Activated naive CD8-positive, alpha-beta T cell (primary cell): ENCODE results near the gene UQCR11.
"Not testable (repeated sequence)": the region's sequence is repeated elsewhere in the genome, so short reads cannot be mapped to it uniquely, and the experiment has no call there.

Source experiments
- H3K27ac Mint-ChIP-seq: one replicate; pipeline ENCODE4 v1.8.0; 2021; ENCODE audit warnings: mixed read lengths
- H3K27me3 Mint-ChIP-seq: one replicate; pipeline ENCODE4 v1.8.0; 2021; ENCODE audit warnings: mixed read lengths
- H3K36me3 Mint-ChIP-seq: one replicate; pipeline ENCODE4 v1.8.0; 2021; ENCODE audit warnings: mixed read lengths
- H3K4me1 Mint-ChIP-seq: one replicate; pipeline ENCODE4 v1.8.0; 2021; ENCODE audit warnings: low read depth, mixed read lengths
- H3K4me3 Mint-ChIP-seq: one replicate; pipeline ENCODE4 v1.8.0; 2021; ENCODE audit warnings: mild to moderate bottlenecking, mixed read lengths
- H3K9me3 Mint-ChIP-seq: one replicate; pipeline ENCODE4 v1.8.0; 2021; ENCODE audit warnings: low read depth, mixed read lengths

The UQCR11 gene

DNA sequence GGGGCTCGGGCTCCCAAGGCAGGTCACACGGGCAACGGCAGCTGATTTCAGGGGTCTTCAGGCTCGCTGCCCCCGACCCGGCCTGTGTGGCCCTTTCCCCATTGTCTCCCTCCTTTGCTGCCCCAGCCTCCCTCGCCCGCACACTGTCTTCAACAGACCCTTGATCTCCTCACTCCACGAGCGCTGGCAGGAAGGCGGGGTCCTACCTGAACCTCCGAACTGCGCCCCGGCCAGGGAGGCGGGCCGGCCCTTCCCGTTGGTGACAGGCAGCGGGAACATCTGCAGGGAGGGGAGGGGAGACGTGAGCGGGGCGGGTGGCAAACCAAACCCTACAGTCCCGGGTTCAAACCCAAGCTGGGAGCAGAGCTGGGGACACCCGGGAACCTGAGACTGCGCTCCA, 40.9 kb upstream of the UQCR11 start:
- Mint-ChIP-seq H3K27ac (no peak overlapping the region), H3K27me3 (no peaks in the 10 kb centered on the region), H3K4me3 (no peak overlapping the region), H3K36me3 (no peaks in the 10 kb centered on the region), H3K4me1 (peaks cover 15% of the 10 kb centered on the region), H3K9me3 (no peaks in the 10 kb centered on the region)

DNA sequence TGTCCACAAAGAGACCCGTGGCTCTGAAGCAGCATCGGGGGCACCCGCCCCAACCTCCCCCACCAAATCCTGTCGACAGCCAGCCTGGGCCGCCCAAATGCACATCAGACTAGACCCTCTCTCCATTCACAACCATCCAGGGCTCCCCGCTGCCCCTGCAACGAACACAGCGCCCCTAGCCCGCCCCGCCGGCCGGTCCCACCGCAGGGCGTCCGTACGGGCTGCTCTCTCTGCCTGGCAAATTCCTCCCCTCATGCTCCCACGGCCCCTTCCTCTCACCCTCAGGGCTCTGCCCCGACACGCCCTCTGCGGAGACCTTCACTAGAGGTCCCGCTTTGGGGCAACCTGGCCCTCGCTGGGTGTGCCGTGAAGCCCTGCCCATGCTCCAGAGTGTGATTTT, 40.0 kb upstream of the UQCR11 start:
- H3K9me3 Mint-ChIP-seq: no peaks in the 10 kb centered on the region
- no peaks in the 10 kb centered on the region for H3K27me3 Mint-ChIP-seq
- no peaks in the 10 kb centered on the region for H3K36me3 Mint-ChIP-seq
- peaks cover 9% of the 10 kb centered on the region for H3K4me1 Mint-ChIP-seq
- H3K27ac Mint-ChIP-seq: no peak overlapping the region
- H3K4me3 Mint-ChIP-seq: no peak overlapping the region

DNA sequence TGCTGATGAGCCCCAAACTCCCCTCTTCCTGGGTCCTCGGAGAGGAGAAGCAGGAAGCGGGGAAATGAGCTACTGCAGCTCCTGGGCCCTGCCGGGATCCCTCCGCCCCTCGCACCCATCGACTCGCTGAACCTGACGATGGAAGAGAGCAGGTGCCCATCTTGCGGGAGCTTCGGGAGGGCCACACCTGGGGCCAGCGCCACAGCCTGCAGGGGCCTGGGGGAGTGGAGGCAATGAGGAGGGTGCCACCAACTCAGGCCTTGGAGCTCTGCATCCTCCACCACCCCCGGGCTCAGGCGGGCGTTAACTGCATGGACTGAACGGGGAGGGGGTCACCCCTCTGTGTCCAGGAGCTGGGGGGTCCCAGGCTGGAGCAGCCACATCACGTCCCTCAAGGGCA, 38.8 kb upstream of the UQCR11 start:
- no peaks in the 10 kb centered on the region for H3K27me3 Mint-ChIP-seq
- no peak overlapping the region for H3K4me3 Mint-ChIP-seq
- H3K27ac Mint-ChIP-seq: no peak overlapping the region
- peaks cover 5% of the 10 kb centered on the region for H3K4me1 Mint-ChIP-seq
- H3K36me3 Mint-ChIP-seq: no peaks in the 10 kb centered on the region
- no peaks in the 10 kb centered on the region for H3K9me3 Mint-ChIP-seq

DNA sequence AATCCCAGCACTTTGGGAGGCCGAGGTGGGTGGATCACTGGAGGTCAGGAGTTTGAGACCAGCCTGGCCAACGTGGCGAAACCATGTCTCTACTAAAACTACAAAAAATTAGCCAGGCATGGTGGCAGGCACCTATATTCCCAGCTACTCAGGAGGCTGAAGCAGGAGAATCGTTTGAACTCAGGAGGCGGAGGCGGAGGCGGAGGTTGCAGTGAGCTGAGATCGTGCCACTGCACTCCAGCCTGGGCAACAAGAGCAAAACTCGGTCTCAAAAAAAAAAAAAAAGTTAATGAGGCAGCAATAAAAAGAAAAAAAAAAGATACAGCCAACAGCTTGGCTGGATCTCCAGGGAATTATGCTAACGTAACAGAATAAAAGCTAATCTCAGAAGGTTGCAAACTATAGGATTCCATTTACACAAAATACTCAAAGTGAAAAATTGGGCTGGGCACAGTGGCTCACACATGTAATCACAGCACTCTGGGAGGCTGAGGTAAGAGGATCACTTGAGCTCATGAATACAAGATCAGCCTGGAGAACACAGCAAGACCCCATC, 35.7 kb upstream of the UQCR11 start:
- not testable (repeated sequence) for H3K4me3 Mint-ChIP-seq, H3K9me3 Mint-ChIP-seq, H3K27ac Mint-ChIP-seq, H3K4me1 Mint-ChIP-seq, H3K36me3 Mint-ChIP-seq, H3K27me3 Mint-ChIP-seq

DNA sequence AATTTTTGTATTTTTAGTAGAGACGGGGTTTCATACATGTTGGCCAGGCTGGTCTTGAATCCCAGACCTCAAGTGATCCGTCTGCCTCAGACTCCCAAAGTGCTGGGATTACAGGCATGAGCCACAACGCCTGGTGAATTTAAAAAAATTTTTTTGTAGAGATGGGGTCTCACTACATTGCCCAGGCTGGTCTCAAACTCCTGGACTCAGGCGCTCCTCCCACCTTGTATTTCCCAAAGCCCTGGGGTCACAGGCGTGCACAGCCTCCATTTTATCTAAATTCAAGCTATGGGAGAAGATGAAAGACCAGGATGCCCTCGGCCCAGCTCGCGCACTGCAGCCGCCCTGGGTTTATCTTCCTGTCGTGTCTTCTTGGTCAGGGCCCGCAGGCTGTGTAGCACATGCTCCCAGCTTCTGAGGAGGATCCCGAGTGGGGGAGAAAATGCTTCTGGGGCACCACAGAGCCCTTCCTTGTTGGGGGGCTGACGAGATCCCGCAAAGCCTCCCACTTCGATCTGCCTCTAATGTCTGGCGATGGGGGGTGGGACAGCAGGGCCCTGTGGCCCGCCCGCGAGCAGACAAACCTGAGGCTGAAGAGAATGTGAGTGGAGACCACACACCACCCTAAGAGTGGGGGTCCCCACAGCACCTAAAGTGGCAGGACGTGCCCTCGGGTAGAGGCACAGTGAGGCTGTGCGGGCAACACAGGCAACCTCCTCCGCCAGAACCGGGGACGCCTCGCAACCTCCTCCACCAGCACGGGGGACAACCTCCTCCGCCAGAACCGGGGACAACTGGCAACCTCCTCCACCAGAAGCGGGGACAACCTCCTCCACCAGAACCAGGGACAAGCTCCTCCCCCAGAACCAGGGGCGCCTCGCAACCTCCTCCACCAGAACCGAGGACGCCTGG, 31.3 kb upstream of the UQCR11 start:
- no peak overlapping the region for H3K27ac Mint-ChIP-seq
- peaks cover 6% of the 10 kb centered on the region for H3K36me3 Mint-ChIP-seq
- H3K9me3 Mint-ChIP-seq: no peaks in the 10 kb centered on the region
- H3K4me3 Mint-ChIP-seq: no peak overlapping the region
- H3K27me3 Mint-ChIP-seq: no peaks in the 10 kb centered on the region
- H3K4me1 Mint-ChIP-seq: peaks cover 7% of the 10 kb centered on the region

DNA sequence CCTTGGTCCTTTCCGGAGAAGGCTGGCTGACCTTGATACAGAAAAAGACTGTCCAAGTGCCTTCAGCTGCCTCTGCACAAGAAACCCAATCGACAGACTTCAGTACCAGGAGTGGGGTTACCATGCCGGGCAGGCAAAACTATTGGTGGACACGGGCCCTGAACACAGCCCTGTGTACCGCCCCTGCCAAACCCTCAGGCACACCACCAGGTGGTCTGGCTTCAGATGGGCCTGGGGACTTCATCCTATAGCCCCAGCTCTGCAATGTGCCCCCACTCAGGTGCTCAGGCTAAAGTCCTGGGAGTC, 29.6 kb upstream of the UQCR11 start:
- Mint-ChIP-seq H3K9me3 (no peaks in the 10 kb centered on the region), H3K27ac (no peak overlapping the region), H3K36me3 (peaks cover 6% of the 10 kb centered on the region), H3K27me3 (no peaks in the 10 kb centered on the region), H3K4me1 (peaks cover 7% of the 10 kb centered on the region), H3K4me3 (no peak overlapping the region)

DNA sequence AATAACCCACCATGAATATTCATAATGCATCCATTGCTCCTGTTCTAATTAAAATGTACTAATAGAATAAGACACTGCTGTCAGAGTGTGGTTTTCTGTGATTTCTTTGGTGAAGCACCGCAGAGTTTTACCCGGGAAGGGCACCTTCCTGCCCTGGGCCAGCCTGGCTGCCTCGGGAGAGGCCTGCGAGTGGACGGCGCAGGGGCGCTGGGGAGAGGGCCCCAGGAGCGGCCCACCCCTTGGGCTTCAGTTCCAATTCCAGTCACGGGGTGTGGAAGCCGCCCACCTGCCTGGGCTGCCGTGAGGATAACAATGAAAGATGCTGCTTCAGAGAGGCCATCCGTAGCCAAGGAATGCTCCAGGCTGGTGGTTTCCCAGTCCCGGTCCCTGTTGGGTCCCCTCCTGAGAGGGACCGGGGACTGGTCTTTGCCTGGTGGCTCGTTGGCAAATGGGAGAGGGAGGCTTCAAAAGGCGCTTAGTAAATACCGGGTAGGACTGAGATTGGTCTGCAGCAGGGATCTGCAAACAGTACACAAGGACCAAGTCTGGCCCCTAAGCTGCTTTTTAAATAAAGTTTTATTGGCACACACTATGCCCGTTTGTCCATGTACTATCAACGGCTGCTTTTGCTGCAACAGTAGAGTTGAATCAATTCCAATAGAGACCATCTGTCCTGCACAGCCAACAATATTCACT, 29.1 kb upstream of the UQCR11 start:
- no peak overlapping the region for H3K27ac Mint-ChIP-seq
- H3K27me3 Mint-ChIP-seq: no peaks in the 10 kb centered on the region
- no peak overlapping the region for H3K4me3 Mint-ChIP-seq
- H3K4me1 Mint-ChIP-seq: peaks cover 5% of the 10 kb centered on the region
- H3K9me3 Mint-ChIP-seq: no peaks in the 10 kb centered on the region
- H3K36me3 Mint-ChIP-seq: peaks cover 6% of the 10 kb centered on the region

DNA sequence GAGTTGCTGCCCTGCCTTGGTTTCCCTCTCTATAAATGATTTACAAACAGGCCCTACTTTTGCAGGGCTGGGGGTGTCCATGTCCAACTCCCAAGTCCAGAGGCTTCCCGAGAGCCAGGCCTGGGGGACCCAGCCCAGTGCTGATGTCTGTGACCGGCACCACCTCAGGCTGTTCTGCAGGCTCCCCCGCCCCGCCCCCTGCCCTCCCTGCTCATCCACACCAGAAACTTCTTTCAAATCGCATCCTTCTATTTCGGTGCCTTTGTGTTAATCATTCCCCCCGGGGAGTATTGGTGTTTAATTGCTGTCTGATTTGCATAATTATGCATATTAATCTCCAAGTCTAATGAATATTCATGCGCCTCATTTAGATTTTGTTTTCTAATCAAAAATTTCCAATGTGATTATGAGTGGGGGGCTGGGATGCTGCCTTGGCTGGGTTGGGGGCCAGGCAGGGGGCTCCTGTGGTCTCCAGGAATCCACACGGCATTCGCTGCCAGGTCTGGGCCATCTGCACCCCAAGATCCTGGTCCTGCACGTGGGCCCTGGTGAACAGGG, 28.1 kb upstream of the UQCR11 start:
- H3K27ac Mint-ChIP-seq: no peak overlapping the region
- no peaks in the 10 kb centered on the region for H3K9me3 Mint-ChIP-seq
- no peaks in the 10 kb centered on the region for H3K27me3 Mint-ChIP-seq
- H3K4me1 Mint-ChIP-seq: peaks cover 2% of the 10 kb centered on the region
- no peak overlapping the region for H3K4me3 Mint-ChIP-seq
- H3K36me3 Mint-ChIP-seq: peaks cover 2% of the 10 kb centered on the region

DNA sequence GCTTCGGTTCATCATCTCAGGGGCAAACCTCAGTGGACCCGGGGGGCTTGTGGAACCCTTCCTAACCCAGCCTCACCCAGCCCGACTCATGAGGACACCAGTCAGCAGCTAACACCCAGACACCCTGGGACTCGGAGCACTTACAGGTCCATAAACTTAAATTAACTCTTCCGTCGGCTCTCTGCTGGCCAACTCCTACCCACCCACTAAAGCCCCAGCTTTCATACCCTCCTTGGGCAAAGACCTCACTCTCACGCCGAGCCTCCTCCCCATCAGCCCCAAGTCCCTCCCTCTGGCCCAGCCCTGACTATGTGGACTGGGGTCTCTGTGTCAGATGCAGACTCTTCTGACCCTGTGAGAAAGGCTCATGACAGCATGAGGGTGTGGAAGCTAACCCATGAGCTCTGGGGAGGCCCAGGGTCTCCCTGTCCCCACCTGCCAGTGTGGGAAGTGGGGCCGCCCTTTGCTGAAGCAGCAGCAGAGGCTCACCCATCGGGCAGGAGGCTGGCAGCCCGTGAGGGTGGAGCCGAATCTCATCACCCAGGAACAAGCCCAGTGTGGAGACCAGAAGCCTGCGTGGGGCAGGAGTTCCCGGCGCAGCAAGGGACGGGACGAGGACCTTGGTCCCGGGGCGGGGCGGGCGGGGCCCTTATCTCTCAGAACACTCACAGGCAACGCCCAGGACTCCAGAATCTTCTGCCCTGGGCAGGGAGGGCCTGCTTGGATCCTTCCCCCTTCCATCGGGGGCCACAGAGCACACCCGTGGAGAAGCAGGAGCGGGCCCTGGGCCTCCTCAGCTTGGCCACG, 27.4 kb upstream of the UQCR11 start:
- H3K27ac Mint-ChIP-seq: no peak overlapping the region
- H3K4me1 Mint-ChIP-seq: peaks cover 2% of the 10 kb centered on the region
- no peaks in the 10 kb centered on the region for H3K27me3 Mint-ChIP-seq
- H3K4me3 Mint-ChIP-seq: no peak overlapping the region
- no peaks in the 10 kb centered on the region for H3K9me3 Mint-ChIP-seq
- H3K36me3 Mint-ChIP-seq: peaks cover 2% of the 10 kb centered on the region

DNA sequence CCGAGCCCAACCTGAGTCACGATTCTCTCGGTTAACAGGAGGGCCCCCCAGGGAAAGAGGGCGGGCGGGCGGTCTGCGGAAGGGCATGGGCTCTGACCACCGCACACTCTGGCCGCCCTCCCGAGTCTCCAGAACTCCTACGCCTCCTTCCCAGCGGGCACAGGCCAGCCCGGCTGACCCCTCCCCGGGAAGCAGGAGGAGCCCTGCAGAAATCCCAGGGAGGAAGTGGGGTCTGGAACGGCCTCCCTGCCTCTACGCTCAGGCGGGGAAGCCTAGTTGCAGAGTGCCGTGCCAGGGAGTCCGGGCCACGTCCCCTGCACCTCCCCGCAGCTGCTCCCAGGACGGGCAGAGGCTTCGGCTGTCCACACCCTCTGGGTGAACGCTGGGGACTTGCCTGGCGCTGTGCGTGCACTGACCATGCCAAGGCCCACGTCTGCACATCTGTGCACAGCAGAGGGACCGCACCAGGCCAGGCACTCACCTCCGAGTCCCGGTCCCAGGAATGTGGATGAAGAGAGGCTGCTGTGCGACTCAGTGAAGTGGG, 26.4 kb upstream of the UQCR11 start:
- Mint-ChIP-seq H3K4me3 (no peak overlapping the region), H3K27me3 (no peaks in the 10 kb centered on the region)

DNA sequence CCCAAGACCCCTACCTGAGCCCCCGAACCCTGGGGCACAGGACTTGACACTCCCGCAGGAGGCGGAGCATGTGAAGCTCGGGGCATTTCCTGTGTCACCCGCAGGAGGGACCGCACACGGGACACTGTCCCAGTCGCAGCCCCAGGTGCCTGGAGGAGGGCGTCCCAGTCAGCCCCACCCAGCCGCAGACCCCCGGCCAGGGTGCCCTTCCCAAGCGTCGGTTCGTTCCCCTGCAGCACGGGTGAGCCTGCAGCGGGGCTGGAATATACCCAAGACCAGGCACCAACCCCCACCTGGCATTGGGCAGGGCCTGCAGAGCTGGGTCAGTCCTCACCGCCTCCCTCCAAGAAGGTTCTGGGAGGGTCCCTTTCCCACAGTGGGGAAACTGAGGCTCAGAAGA, 25.5 kb upstream of the UQCR11 start:
- H3K4me3 Mint-ChIP-seq: no peak overlapping the region
- no peak overlapping the region for H3K27ac Mint-ChIP-seq
- no peaks in the 10 kb centered on the region for H3K27me3 Mint-ChIP-seq
- H3K4me1 Mint-ChIP-seq: peaks cover 2% of the 10 kb centered on the region
- no peaks in the 10 kb centered on the region for H3K9me3 Mint-ChIP-seq
- H3K36me3 Mint-ChIP-seq: peaks cover 2% of the 10 kb centered on the region

More for the DNA sequence above, 26.4 kb upstream of the UQCR11 start:
- no peaks in the 10 kb centered on the region for H3K9me3 Mint-ChIP-seq
- H3K36me3 Mint-ChIP-seq: peaks cover 2% of the 10 kb centered on the region
- H3K27ac Mint-ChIP-seq: no peak overlapping the region
- peaks cover 2% of the 10 kb centered on the region for H3K4me1 Mint-ChIP-seq

DNA sequence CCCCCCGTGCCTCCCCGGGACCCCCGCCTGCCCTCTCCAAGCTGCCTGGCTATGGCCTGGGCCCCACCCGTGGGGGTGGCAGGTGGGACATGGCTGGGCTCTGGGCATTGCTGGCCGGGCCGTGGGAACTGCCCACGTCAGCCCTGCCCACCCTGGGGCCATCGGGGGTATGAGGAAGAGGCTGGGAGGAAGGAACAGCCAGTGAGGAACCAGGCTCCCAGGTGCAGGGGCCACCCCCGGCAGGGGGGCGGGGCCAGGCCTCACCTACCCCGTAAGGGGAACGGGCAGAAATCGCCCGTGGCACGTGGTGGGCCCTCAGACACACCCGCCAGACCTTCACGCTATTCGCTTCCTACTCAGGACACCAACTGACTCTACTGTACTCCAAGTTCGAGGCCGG, 24.8 kb upstream of the UQCR11 start:
- Mint-ChIP-seq H3K27me3 (no peaks in the 10 kb centered on the region), H3K9me3 (no peaks in the 10 kb centered on the region), H3K36me3 (no peaks in the 10 kb centered on the region), H3K27ac (no peak overlapping the region), H3K4me1 (peaks cover 2% of the 10 kb centered on the region), H3K4me3 (no peak overlapping the region)

DNA sequence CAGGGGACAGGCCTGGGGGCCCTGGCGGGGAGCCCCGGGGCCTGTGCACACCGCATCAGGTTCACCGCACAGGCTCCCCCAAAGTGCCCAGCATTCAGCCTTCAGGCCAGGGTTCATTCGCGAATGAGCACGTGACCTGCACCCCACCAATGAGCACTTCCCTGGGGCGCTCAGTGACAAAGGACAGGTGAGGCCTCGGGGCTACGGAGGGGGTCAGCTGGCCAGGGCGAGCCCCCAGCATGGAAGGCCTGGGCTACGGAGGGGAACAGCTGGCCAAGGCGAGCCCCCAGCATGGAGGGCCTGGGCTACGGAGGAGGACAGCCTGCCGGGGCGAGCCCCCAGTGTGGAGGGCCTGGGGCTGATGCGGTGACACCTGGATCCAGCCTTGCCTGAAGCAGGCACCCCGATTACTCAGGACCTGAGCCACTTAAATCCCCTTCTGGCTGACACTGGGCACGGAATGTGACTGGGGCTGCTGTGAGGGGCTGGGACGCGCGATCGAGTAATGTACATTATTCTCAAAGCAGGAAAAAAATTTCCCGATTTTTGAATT, 24.1 kb upstream of the UQCR11 start:
- Mint-ChIP-seq H3K27me3 (no peaks in the 10 kb centered on the region), H3K27ac (no peak overlapping the region), H3K36me3 (no peaks in the 10 kb centered on the region), H3K4me3 (no peak overlapping the region), H3K4me1 (peaks cover 3% of the 10 kb centered on the region), H3K9me3 (no peaks in the 10 kb centered on the region)

DNA sequence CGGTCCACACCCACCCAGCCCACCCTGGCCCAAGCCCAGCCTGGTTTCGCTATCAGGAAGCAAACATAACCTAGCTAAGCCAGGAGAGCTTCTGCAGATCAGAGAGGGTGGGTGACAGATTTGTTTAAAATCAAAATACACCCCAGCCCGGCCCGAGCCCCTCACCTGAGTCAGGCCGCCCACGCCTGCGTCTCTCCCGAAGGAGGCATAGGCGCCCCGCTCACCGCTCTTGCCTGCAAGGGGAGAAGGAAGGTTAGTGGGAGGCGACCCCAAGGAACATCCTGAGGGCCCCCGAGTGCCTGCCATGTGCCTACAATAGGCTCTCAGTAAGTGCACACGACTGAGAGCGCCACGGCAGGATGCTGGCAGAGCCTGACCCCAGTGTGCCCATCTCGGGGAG, 21.9 kb upstream of the UQCR11 start:
- Mint-ChIP-seq H3K27ac (no peak overlapping the region), H3K4me1 (peaks cover 3% of the 10 kb centered on the region), H3K27me3 (no peaks in the 10 kb centered on the region), H3K9me3 (no peaks in the 10 kb centered on the region), H3K4me3 (no peak overlapping the region), H3K36me3 (peaks cover 2% of the 10 kb centered on the region)
